HG03196 (cell line): ENCODE data around the gene ACR.

ENCODE experiments used
- ATAC-seq: cut with Tn5 transposase; IDR thresholded peaks from one replicate; pipeline ENCODE4 v1.9.1; 2021; ENCODE audit not compliant: unreplicated experiment

The ACR gene

DNA sequence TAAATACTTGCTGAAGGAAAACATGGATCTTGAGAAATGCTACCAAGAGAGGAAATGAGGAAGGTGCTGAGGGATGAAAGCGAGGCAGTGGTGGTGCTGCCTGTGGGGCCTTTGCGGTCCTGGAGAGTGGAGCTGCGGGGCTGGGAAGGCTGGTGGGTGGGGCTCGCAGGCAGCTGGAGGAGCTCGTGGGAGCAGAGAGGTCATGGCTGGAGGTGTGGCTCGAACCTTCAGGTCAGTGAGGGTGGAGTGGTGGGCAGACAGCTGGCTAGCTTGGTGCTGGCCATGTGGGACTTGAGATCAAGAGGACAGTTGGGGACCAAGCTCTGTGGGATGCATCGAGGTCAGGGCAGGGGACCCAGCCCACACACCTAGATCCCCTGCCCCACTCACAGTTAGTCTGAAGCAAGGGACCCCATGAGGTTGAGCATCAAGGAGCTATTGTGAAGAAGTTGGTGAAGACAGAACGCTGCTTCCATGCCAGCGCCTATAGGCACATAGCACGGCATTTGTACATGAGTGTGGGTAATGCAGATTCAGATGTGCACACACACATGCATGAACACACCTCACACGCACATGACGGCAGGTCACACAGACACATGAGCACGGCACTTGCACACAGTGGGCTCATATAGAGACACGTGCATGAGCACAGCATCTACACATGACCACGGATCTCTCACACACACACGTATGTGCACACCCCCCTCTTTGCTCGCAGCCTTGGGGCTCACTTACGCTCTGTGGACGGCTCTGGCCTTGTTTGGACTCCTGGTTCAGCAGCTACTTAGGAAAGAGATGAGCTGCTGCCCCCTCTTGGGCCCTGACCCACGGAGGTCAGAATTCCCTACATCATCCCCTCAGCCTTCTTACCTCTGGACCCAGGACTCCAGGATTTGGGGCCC, 34.9 kb upstream of the ACR start:
- ATAC-seq: no peak

DNA sequence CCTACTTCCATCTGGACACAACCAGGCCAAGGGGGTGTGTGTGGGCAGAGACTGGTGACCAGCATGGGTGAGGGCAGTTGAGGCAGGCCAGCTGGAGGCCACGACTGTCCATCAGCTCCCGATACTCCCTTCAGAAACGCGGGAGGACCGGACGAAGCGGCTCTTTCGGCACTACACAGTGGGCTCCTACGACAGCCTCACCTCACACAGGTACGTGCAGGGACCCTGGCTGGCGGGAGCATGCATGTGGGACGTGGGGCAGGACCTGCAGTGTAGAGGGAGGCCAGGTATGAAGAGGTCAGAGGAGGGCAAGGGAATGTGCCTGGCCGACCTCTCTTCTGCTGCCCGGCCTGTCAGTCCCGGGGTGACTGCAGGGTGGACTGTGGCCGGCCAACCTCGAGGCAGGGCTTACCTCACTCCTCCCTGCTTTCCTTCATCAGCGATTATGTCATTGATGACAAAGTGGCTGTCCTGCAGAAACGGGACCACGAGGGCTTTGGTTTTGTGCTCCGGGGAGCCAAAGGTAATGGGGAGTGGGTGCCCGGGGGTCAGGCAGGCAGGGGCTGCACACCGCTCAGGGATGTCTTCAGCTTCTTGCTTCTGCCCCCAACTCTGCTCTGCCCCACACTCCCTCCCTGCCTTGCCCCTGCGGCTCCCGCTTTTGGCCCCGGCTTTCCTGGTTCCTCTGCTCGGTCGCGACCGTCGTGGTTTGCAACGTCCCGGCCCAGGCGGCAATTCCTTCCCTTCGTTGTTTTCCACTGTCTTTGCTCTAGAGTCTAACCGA, 34.1 kb upstream of the ACR start:
- no peak for ATAC-seq

DNA sequence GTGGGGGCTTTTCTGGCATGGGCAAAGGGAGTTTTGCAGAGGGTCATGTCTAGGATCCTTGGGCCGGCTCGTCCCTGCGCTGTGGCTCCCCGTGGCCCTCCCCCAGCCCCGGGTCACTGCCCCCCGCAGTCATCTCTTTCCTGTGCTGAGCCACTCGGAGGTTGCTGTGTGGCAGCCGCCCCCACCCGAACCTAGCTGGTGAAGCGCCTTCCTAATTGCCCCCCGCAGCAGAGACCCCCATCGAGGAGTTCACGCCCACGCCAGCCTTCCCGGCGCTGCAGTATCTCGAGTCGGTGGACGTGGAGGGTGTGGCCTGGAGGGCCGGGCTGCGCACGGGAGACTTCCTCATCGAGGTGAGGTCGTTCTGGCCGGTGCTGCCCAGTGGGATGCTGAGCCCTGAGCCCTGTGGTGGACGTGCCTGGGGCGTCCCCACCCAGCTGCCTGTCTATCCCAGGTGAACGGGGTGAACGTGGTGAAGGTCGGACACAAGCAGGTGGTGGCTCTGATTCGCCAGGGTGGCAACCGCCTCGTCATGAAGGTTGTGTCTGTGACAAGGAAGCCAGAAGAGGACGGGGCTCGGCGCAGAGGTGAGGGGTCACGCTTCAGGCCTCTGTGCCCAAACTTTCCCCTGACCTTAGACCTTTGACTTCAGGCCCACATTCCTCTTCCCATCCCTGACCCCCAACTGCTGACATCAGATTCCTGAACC, 33.3 kb upstream of the ACR start:
- ATAC-seq: no peak

DNA sequence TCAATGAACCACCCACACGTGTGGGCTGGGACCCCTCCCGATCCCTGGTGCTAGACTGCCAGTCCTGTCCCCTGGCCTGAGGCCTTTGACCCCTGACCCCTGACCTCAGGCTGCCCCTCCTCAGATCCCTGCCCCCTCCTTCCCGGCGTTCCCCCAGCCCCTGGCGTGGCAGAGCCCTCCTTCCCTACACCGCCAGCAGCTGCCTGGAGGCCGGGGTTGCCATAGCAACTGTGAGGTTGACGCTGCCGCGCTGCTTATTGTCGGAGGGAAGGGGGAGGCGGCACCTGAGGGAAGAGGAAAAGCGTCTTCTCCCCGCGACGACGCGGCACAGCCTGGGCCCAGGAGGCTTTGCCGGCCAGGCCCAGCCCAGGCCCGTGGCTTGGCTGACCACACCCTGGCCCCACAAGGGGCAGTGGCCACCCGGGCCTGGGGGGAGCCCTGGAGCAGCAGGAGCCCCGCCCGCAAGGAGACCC, 32.7 kb upstream of the ACR start:
- no peak for ATAC-seq

DNA sequence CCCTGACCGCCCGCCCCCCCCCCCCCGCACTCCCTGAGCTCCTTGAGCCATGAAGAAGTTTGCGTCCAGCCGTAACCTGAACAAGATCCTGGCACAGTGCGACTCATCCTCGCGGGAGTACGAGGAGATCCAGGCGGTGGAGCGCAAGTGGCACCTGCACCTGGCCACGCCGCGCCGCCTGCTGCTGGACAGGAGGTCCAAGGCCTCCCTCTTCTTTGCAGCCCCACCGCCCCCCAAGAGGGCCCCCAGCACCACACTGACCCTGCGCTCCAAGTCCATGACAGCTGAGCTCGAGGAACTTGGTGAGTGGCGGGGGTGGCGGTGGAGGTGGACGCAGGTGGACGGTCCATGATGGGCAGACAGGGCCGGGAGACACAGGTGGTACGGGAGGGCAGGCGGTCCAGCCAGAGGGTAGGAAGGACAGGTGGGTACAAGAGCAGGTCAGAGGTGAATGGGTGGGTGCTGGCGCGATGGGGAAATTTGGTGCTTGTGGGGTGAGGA, 32.1 kb upstream of the ACR start:
- ATAC-seq: no peak

DNA sequence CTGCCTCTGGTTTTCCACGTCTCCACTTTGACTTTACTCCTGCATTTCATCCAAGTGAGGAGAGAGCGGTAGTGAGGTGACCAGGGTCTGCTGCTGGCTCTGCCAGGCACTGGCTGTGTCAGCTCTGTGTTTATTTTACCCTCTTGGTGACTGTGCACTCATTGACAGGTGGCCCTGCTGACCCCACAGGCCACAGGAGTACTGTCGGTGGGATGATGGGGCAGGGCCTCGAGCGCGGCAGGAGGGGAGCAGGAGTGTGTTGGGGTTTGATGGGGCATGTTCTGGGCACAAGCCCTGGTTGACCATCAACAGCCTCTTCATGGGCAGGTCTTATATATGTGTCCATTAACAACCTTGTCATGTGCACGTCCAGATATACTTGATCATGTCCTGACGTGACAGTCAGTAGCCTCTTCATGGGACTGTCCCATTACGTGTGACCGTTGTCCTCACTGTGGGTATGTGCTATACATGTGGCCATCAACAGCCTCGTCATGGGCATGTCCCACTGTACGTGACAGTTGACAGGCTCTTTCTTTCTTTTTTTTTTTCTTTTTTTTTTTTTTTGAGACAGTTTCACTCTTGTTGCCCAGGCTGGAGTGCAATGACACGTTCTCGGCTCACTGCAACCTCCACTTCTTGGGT, 31.4 kb upstream of the ACR start:
- no peak for ATAC-seq

DNA sequence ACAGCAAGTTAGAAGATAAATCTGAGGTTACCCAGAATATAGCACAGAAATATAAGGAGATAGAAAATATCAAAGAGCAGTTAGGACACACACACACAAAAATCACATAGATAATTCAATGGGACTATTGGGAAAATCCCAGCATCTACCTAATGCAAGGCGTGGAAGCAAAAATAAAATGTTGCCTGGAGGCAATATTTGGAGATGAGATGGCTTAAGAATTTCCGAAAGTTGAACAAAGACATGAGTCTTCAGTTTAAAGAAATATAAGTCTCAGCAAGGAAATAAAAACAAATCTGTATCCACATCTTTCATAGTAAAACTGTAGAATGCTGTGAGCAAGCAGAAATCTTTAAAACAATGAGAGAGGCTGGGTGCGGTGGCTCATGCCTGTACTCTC, 29.5 kb upstream of the ACR start:
- ATAC-seq: no peak

DNA sequence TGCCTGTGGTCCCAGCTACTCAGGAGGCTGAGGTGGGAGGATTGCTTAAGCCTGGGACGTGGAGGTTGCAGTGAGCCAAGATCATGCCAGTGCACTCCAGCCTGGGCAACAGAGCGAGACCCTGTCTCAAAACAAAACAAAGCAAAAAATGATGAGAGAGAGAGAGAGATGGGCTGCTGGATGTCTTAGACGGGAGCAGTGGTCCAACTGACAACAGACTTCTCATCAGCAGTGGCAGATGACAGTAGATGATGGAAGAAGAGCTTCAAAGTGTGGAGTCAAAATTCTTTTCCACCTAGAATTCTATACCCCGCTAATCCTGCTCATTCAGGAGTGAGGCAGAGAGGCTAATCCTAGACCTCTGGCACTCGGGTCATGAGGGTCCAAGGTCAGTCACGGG, 29.0 kb upstream of the ACR start:
- no peak for ATAC-seq

DNA sequence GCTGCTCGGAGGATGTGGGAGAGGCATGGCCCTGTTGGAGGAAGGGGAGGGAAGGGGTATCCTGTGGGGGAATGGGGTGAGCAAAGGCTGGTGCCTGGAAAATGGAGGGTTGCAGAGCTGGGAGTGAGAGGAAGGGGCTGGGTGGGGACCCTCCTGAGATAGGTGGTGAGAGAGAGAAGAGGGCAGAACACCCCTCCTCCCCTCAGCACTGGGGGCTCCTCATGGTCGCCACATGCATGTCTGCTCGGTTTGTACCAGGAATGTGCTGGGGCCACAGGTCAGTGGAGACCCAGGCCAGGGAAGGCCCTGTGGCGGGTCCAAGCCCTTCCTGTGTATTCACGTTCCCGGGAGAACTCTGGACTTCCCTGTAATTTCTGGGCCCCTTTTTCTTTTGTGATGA, 27.8 kb upstream of the ACR start:
- ATAC-seq: no peak

DNA sequence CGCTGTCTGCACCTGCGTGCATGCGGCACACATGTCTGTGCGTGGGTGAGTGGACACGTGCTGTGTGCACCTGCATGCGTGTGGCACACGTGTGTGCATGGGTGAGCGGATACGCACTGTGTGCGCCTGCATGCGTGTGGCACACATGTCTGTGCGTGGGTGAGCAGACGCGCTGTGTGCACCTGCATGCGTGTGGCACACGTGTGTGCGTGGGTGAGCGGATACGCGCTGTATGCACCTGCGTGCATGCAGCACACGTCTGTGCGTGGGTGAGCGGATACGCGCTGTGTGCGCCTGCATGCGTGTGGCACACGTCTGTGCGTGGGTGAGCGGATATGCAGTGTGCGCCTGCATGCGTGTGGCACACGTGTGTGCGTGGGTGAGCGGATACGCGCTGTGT, 27.1 kb upstream of the ACR start:
- ATAC-seq: no peak

DNA sequence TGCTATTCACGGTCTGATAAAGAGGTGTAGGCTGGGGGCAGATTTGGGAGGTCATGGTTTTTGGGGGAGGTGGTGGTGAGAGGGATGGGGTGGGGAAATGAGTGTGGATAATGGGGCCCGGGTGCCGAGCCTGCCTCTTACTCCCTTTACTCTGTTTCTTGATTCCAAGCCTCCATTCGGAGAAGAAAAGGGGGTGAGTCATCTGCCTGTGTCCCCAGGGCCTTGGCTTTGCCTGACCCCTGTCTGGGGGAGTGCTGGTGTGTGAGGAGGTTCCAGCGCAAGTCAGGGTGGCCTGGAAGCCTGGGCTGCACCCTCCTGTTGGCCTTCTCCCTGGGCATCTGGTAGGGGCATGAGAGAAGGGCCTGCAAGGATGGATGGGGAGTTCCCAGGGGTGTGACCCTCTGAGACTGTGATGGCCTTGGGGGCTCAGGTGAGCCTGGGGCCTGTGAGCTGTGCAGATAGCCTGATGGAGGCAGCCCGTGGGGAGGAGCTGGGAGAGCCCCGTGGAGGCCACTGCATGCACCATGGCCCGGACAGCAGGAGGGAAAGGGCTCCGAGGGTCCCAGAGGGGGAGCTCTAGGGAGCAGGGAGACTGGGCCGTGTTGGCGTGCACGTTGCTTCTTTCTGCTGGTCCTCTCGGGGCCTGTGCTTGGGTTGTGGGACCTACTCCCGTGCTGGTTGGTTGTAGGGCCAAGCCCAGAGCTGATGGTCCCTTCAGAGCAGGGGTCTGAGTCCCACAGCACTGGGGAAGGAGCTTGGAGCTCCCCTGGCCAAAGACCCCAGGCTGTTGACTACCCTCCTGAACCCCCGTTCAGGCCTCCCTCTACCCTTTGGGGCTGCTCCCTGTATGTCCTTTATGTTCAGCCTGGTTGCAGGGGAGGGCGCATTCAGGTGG, 26.3 kb upstream of the ACR start:
- no peak for ATAC-seq

DNA sequence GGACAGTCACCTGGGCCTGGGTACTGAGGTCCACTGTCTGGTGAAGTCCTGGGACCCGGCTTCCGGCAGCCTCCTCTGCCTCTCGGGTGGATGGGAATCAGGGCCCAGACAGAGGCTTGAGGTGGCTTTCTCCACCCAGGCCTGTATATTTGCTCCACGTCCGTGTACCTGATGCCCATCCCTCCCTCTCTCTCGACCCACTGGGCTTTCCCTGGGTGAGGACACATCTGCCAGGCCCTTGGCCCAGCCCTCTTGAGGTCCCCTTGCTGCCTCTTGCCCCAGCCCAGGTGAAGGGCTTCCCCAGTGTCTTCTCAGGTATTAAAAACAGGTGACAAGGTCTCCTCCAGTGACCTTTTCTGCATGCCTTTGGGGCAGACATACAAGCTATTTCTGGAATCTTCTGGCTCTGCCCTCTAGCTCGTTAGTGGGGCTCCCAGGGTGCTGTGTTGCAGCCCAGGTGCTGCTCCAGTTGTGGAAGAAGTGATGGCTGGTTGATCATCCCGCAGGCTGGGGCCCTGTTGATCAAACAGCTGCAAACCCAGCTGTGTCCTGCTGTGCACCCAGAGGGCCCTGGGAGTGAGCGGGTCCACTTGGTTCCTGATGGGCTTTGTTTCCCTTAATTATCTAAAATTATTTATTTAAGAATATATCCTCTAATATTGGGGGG, 25.5 kb upstream of the ACR start:
- ATAC-seq: no peak

DNA sequence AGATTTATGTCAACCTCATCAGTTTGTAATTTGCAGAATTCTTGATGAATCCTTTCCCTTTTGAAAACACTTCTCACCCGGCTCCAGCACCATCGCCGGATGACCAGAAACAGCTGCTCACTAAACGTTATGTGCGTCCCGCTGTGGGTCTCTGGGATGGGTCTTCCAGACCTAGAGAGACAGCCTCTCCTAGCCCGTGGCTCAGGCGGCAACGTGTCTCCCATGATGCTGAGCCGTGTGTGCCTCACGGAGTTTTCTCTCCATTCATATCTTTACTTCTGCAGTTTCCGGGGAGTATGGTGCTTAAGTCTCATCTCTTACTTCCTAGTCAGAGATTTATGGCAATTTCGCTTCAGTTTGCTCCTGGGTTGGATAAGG, 25.0 kb upstream of the ACR start:
- ATAC-seq: no peak

DNA sequence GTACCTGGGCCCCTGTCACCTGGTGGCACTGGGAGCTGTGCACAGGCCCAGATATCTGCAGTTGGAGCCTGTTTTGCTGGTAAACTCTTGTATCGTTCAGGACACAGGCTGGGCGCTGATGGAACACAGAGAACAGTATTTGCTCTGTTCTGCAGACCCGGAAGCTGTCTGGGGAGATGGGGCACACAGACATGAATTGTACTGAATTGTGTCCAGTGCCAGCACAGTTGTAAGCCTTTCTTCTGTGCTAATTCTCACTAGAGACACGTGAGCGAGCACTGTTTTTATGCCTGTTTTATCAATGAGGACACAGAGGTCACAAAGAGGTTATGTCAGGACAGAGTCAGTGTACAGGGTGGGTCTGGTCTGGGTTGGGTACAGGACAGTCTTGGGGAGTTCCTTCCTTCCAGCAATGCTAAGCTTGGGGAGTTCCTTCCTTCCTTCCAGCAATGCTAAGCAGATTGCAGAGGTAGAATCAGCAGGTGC, 24.4 kb upstream of the ACR start:
- ATAC-seq: no peak

DNA sequence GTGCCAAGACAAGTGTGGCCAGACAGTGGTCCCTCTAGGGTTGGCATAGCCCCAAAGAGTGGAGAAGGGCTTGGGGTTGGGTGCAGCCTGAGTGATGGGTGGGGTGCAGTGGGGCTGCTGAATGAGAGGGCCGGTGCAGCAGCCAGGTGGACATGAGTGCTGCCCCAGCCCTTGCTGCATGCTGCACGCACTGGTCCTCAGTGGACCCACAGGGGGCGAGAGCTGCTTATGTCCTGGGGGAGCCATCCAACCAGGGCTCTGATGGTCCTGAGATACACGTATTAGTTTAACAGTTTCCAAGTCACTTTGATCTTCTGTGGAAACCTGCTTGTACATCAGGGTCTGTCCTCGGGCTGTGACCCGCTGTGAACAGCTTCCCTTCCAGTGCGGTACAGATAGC, 23.9 kb upstream of the ACR start:
- no peak for ATAC-seq

DNA sequence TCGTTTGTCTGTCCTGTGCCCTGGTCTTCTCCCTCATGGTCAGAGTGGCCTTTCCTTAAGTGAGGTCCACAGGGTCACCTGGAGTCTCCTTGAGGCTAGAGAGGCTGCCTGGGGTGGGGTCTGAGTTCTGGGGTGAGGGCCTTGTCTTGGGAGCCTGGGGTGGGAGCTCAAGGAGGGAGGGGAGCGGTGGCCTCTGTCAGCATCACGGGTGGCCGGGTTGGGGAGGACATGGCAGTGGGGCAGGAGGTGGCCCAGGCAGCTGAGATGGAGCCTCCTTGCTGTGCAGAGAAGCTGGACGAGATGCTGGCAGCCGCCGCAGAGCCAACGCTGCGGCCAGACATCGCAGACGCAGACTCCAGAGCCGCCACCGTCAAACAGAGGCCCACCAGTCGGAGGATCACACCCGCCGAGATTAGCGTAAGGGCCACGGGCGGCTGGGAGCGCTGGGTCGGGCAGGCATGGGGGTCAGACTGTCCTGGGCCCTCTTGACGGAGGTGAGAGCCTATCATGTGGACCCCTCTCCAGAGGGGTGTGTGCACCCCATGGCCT, 23.3 kb upstream of the ACR start:
- ATAC-seq: no peak

DNA sequence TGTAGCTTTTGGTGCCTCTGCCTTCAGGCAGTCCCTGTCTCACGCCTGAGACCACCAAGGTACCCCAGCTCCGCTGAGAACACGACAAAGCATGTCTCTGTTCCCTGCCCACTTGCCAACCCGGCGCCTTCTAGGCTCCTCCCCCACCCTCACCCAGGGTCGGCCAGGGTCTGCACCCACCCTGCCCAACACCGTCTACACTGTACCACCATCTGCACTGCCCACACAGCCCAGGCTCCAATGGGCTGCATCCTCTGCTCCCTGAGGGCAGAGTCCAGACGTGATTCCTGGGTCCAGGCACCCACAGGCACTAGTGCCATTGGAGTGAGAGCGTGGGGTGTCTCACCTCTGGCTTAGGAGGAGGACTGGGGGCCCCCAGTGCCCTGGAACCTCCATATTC, 22.8 kb upstream of the ACR start:
- no peak for ATAC-seq

DNA sequence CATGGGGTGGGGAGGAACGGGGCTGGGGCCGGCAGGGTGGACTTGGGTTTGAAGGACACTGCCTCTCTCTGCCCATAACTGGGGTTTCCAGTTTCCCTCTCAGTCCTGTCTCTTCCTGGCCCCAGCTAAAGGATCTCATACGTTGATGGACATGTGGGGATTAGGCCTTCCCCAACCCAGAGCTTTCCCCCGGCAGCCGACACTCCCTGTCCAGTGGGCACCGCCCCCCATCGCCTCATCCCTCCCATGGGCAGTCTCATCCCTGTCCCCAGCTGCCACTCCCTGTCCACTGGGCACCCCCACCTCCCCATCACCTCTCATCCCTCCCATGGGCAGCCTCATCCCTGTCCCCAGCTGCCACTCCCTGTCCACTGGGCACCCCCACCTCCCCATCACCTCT, 22.2 kb upstream of the ACR start:
- ATAC-seq: no peak
